Esophagus squamous epithelium (tissue), 4 donors: ENCODE measurements around the gene RGL4.

ENCODE experiments used
- CTCF ChIP-seq, 6 experiments: fragments of 450-650 bp in 4 of 6; fragments of 200-600 bp in 2 of 6; sonication (generic) in 2 of 6; IDR thresholded peaks; one replicate each; pipeline ENCODE4 v1.5.1; 2016 to 2019; ENCODE audit warnings: antibody characterized with exemption in 6 of 6, mild to moderate bottlenecking in 4 of 6, moderate library complexity in 4 of 6
- POLR2A ChIP-seq, 4 donors: fragments of 450-650 bp; IDR thresholded peaks; one replicate each; pipeline ENCODE4 v1.6.1; 2017; ENCODE audit warnings: antibody characterized with exemption in 4 of 4, mild to moderate bottlenecking in 4 of 4, moderate library complexity in 3 of 4

GRCh38 chr22:23722724-23723123 lies 31.9 kb downstream of the RGL4 start:
- no peak for TF ChIP-seq POLR2A (IDR thresholded peaks at IDR 0.05)
- TF ChIP-seq CTCF (IDR thresholded peaks at IDR 0.05) = no peak
